Activated CD4-positive, alpha-beta T cell treated with anti-CD3 and anti-CD28 coated beads, Interleukin-2, amount 10 ng/mL, durations not matched to agents 7 days and 5 days (primary cell): Measurements from ENCODE around the gene NUDT6. TPM values are rescaled to one million over a fixed set of nuclear protein-coding genes. Genes with fewer than 3 reads are reported as not detected.

ENCODE experiments used
- CTCF ChIA-PET: fragments of 350-600 bp; sonication (Branson Sonifier 250); formaldehyde crosslinking; loops from one replicate; lab custom pipeline; 2021; ENCODE audit warnings: antibody characterized with exemption; lab: Charles Lee
- POLR2A ChIA-PET: fragments of 350-600 bp; sonication (Branson Sonifier 250); formaldehyde crosslinking; loops from one replicate; lab custom pipeline; 2021; ENCODE audit warnings: antibody characterized with exemption; lab: Charles Lee
- DNase-seq: peaks from one replicate; pipeline ENCODE4 v3.0.0-alpha.2; 2020
- H3K27ac Mint-ChIP-seq: one replicate; pipeline ENCODE4 v1.8.0; 2021; ENCODE audit warnings: mild to moderate bottlenecking, moderate library complexity, mixed read lengths
- H3K27me3 Mint-ChIP-seq: one replicate; pipeline ENCODE4 v1.8.0; 2021; ENCODE audit warnings: mixed read lengths
- H3K36me3 Mint-ChIP-seq: one replicate; pipeline ENCODE4 v1.8.0; 2021; ENCODE audit warnings: low read depth, mixed read lengths
- H3K4me1 Mint-ChIP-seq: one replicate; pipeline ENCODE4 v1.8.0; 2021; ENCODE audit warnings: mixed read lengths
- H3K4me3 Mint-ChIP-seq: one replicate; pipeline ENCODE4 v1.8.0; 2021; ENCODE audit warnings: mild to moderate bottlenecking, moderate library complexity, mixed read lengths
- H3K9me3 Mint-ChIP-seq: one replicate; pipeline ENCODE4 v1.8.0; 2021; ENCODE audit warnings: mixed read lengths
- total RNA-seq, 2 experiments: library from RNA; stranded (reverse); gene quantifications; one replicate each; pipeline ENCODE4 v1.2.3, GENCODE V29; 2021

NUDT6 gene
- total RNA-seq, 2 experiments from 2014 or later, result 10.4 to 11.8 TPM

DNA sequence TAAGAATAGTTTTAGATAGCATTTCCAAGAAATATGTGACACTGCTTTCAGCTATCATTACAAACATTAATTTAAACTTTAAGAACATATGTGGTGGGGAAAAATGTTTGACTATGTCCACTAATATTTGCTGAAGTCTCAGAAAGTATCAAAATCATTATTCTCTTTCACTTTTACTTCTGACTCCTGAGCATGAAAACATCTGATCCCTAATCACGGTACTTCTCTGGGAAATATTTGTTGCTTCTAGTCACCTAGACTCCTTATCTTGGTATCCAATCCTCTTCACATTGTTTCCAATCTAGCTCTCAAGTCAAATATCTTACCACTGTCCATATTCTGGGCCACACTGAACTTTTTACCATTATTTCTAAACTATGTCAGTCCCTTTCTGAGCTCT lies 10.8 kb downstream of the NUDT6 start:
- peaks cover 16% of the 10 kb centered on the region for H3K36me3 Mint-ChIP-seq
- H3K4me3 Mint-ChIP-seq, result no peak overlapping the region
- no peak for DNase-seq
- H3K27ac Mint-ChIP-seq, result no peak overlapping the region
- ChIA-PET CTCF (interaction anchor here (0.9 kb wide), 1 partner anchor 9 kb away, joined by 4 read pairs; no protein-coding TSS in a partner anchor), POLR2A (interaction anchor here (0.7 kb wide), 1 partner anchor 9 kb away, joined by 6 read pairs; no protein-coding TSS in a partner anchor)
- no peaks in the 10 kb centered on the region for H3K27me3 Mint-ChIP-seq
- H3K4me1 Mint-ChIP-seq, result peaks cover 12% of the 10 kb centered on the region
- no peaks in the 10 kb centered on the region for H3K9me3 Mint-ChIP-seq

DNA sequence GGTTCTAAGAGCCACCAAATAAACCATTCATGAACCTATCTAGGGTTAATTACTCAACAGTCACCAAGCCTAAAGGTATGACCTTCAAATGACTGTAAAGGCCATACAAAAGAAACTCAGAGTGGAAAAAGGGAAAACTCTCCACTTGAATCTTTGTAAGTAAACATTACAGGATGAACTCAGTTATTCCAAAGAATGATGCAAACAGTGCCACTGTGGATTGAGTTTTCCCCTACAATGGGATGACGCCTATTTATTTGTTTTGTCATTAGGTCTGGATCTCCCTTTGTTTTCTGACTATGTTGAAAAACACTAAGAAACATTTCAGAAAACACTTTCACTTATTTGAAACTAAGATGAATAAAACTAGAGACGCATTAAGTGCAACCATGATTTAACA lies 12.7 kb downstream of the NUDT6 start:
- POLR2A ChIA-PET, result no interaction called here
- DNase-seq, result no peak
- Mint-ChIP-seq H3K9me3 (no peaks in the 10 kb centered on the region), H3K36me3 (peaks cover 20% of the 10 kb centered on the region), H3K27ac (no peak overlapping the region), H3K4me3 (no peak overlapping the region), H3K4me1 (peaks cover 12% of the 10 kb centered on the region), H3K27me3 (no peaks in the 10 kb centered on the region)
- CTCF ChIA-PET, result no interaction called here

GRCh38 chr4:122908223-122908622 lies 14.2 kb downstream of the NUDT6 start:
- H3K27me3 Mint-ChIP-seq, result no peaks in the 10 kb centered on the region
- no peak overlapping the region for H3K4me3 Mint-ChIP-seq
- no peak overlapping the region for H3K27ac Mint-ChIP-seq
- no peaks in the 10 kb centered on the region for H3K9me3 Mint-ChIP-seq
- CTCF ChIA-PET, result no interaction called here
- DNase-seq, result no peak
- H3K4me1 Mint-ChIP-seq, result peaks cover 8% of the 10 kb centered on the region
- POLR2A ChIA-PET, result no interaction called here
- H3K36me3 Mint-ChIP-seq, result peaks cover 18% of the 10 kb centered on the region

- CTCF ChIA-PET, result no interaction called here
- no peak overlapping the region for H3K4me3 Mint-ChIP-seq
- H3K9me3 Mint-ChIP-seq, result no peaks in the 10 kb centered on the region
- no peak for DNase-seq
- peaks cover 7% of the 10 kb centered on the region for H3K4me1 Mint-ChIP-seq
- H3K27ac Mint-ChIP-seq, result no peak overlapping the region
- no peaks in the 10 kb centered on the region for H3K27me3 Mint-ChIP-seq
- POLR2A ChIA-PET, result no interaction called here
- peaks cover 15% of the 10 kb centered on the region for H3K36me3 Mint-ChIP-seq
Measured at GRCh38 chr4:122906859-122907305, 15.5 kb downstream of the NUDT6 start.

DNA sequence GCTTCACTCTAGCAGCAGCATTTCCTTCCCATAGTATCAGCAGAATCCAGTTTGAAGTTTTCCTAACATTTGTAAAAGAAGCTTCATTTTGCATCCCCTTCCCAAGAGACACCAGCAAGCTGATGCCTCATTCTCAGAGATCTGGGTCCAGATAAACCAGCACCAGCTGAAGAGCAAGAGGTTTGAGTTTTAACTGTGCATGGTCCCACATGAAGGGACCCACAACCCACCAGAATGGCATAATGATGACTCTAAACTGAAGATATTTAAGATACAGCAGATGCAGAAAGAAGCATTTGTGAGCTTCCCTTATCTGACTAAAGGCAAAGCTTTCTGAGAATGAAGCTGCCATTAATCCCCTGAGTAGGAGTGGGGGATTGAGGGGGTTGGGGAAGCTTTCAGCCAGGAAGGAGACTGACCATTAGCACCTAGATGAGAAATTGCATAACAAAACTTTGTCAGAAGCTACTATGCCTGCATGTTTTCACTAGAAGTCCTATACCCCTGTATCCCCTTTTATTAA lies 18.6 kb downstream of the NUDT6 start:
- ChIA-PET CTCF (interaction anchor here (0.6 to 1.6 kb wide), 7 partner anchors 11 to 158 kb away, joined by 3 to 6 read pairs (median 4); no protein-coding TSS in a partner anchor), POLR2A (no interaction called here)
- Mint-ChIP-seq H3K4me3 (no peak overlapping the region), H3K27ac (no peak overlapping the region), H3K27me3 (no peaks in the 10 kb centered on the region), H3K36me3 (peaks cover 8% of the 10 kb centered on the region), H3K4me1 (peaks cover 4% of the 10 kb centered on the region), H3K9me3 (no peaks in the 10 kb centered on the region)
- DNase-seq, result no peak

DNA sequence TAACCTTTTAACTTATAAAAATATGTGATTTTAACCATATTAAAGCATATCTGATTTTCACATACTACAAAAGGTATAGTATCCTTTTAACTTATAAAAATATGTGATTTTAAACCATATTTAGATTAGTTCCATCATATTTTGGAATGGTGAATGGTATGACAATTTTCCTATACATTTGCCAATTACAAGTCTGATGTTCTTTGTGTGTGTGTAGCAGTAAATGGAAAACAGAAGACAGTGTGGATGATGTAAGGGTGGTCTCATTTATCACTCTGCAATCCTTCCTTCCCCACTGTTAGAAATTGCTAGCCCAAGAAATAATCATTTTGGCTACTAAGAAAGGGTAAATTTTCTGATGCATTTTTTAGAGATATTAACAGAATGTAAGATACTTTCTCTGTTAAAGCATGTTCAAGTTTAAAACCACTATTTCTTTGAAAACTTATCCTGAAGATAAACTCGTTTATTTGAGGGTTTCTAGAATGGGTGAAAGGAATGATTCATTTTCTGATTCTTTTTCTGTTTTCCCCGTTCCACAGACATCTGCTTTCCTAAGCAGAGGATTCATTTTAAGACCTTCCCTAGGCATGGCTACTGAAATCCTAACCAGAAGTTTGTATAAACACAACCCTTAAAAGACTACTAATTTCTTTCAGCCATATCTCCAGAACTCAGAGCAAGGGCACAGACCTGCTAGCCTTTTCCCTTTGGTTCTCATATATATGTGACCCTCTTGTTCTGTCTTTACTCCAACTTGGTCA lies 21.0 kb downstream of the NUDT6 start:
- no peaks in the 10 kb centered on the region for H3K27me3 Mint-ChIP-seq
- CTCF ChIA-PET, result no interaction called here
- H3K4me1 Mint-ChIP-seq, result no peaks in the 10 kb centered on the region
- no peak overlapping the region for H3K4me3 Mint-ChIP-seq
- no peak for DNase-seq
- no peak overlapping the region for H3K27ac Mint-ChIP-seq
- H3K9me3 Mint-ChIP-seq, result no peaks in the 10 kb centered on the region
- POLR2A ChIA-PET, result no interaction called here
- peaks cover 6% of the 10 kb centered on the region for H3K36me3 Mint-ChIP-seq

DNA sequence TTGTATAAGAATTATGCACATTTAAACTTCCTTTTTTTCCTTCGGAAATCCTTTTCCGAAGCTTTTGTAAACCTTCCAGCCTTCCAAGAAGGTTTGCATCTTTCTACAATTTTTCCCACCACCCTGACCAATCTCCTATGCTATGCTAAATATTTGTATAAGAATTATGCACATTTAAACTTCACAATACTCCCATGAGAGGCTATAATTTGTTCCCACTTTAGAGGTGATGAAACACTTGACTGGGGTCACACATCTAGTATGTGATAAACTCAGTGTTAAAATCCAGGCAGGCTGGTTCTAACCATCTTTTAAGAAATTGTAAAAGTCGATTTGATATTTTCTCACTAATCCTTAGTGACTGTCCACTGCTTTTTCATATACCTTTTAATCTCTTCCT lies 22.1 kb downstream of the NUDT6 start:
- H3K4me3 Mint-ChIP-seq, result no peak overlapping the region
- no peak overlapping the region for H3K27ac Mint-ChIP-seq
- no peaks in the 10 kb centered on the region for H3K9me3 Mint-ChIP-seq
- no peaks in the 10 kb centered on the region for H3K27me3 Mint-ChIP-seq
- H3K4me1 Mint-ChIP-seq, result no peaks in the 10 kb centered on the region
- POLR2A ChIA-PET, result no interaction called here
- DNase-seq, result no peak
- peaks cover 3% of the 10 kb centered on the region for H3K36me3 Mint-ChIP-seq
- CTCF ChIA-PET, result no interaction called here

DNA sequence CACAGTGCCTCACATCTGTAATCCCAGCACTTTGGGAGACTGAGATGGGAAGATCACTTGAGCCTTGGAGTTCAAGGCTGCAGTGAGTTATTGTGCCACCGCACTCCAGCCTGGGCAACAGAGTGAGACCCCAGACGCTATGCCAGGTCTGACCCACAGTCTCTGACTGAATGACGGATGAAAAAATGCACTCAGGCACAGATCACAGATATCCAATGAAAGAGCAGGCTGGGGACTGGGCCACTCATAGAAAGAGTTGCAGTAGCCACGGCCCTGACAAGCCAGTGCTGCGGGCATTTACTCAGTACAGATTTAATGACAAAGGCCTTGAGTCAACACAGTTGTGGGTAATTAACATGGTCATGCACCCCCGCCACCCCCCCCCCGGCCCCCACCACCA lies 22.7 kb downstream of the NUDT6 start:
- no peak overlapping the region for H3K27ac Mint-ChIP-seq
- H3K4me3 Mint-ChIP-seq, result no peak overlapping the region
- DNase-seq, result no peak
- H3K36me3 Mint-ChIP-seq, result peaks cover 2% of the 10 kb centered on the region
- H3K27me3 Mint-ChIP-seq, result no peaks in the 10 kb centered on the region
- ChIA-PET CTCF (interaction anchor here (0.6 kb wide), 1 partner anchor 512 kb away, joined by 3 read pairs; no protein-coding TSS in a partner anchor), POLR2A (no interaction called here)
- H3K9me3 Mint-ChIP-seq, result no peaks in the 10 kb centered on the region
- no peaks in the 10 kb centered on the region for H3K4me1 Mint-ChIP-seq

- POLR2A ChIA-PET, result no interaction called here
- H3K27ac Mint-ChIP-seq, result no peak overlapping the region
Measured at GRCh38 chr4:122898370-122899150, 23.8 kb downstream of the NUDT6 start.

GRCh38 chr4:122896270-122896669 lies 26.1 kb downstream of the NUDT6 start:
- Mint-ChIP-seq H3K4me3 (no peak overlapping the region), H3K4me1 (no peaks in the 10 kb centered on the region), H3K27me3 (no peaks in the 10 kb centered on the region), H3K36me3 (peaks cover 8% of the 10 kb centered on the region), H3K27ac (no peak overlapping the region), H3K9me3 (no peaks in the 10 kb centered on the region)
- POLR2A ChIA-PET, result no interaction called here
- DNase-seq, result no peak
- CTCF ChIA-PET, result interaction anchor here (1.7 to 2.0 kb wide), 2 partner anchors 19 to 23 kb away, joined by 3 to 4 read pairs; no protein-coding TSS in a partner anchor

More at GRCh38 chr4:122898370-122899150, 23.8 kb downstream of the NUDT6 start:
- H3K9me3 Mint-ChIP-seq, result no peaks in the 10 kb centered on the region
- DNase-seq, result no peak
- H3K4me3 Mint-ChIP-seq, result no peak overlapping the region
- H3K27me3 Mint-ChIP-seq, result no peaks in the 10 kb centered on the region
- CTCF ChIA-PET, result interaction anchor here (0.6 to 0.7 kb wide), 2 partner anchors 140 to 166 kb away, joined by 4 to 5 read pairs; partner anchors contain the start of gene BBS12
- H3K4me1 Mint-ChIP-seq, result no peaks in the 10 kb centered on the region
- peaks cover 2% of the 10 kb centered on the region for H3K36me3 Mint-ChIP-seq

- no peak overlapping the region for H3K27ac Mint-ChIP-seq
- POLR2A ChIA-PET, result no interaction called here
- CTCF ChIA-PET, result interaction anchor here (1.7 to 2.0 kb wide), 2 partner anchors 19 to 24 kb away, joined by 3 to 4 read pairs; no protein-coding TSS in a partner anchor
- no peaks in the 10 kb centered on the region for H3K4me1 Mint-ChIP-seq
- H3K27me3 Mint-ChIP-seq, result no peaks in the 10 kb centered on the region
- H3K4me3 Mint-ChIP-seq, result no peak overlapping the region
- no peak for DNase-seq
- H3K36me3 Mint-ChIP-seq, result peaks cover 8% of the 10 kb centered on the region
- no peaks in the 10 kb centered on the region for H3K9me3 Mint-ChIP-seq
Measured at GRCh38 chr4:122895336-122895995, 26.9 kb downstream of the NUDT6 start.

- Mint-ChIP-seq H3K4me1 (no peaks in the 10 kb centered on the region), H3K36me3 (peaks cover 8% of the 10 kb centered on the region), H3K27me3 (no peaks in the 10 kb centered on the region), H3K9me3 (no peaks in the 10 kb centered on the region), H3K27ac (no peak overlapping the region), H3K4me3 (no peak overlapping the region)
- no peak for DNase-seq
- ChIA-PET POLR2A (no interaction called here), CTCF (no interaction called here)
Measured at GRCh38 chr4:122894827-122895226, 27.6 kb downstream of the NUDT6 start.
